ENCODE results near the gene TANGO6. TPM values are rescaled to one million over a fixed set of nuclear protein-coding genes. Genes with fewer than 3 reads are reported as not detected.

TANGO6 gene
- total RNA-seq, 2 donors from 2014 or later, result 9.6 to 22.7 TPM

- ATAC-seq, result no peak
- Histone ChIP-seq H3K27ac (peak overlapping the region in 3 of 4 donors; percentile 43 to 77 (median 71)), H3K4me3 (peak overlapping the region; percentile 67 to 81), H3K27me3 (no peaks in the 10 kb centered on the region), H3K9me3 (no peaks in the 10 kb centered on the region), H3K4me1 (peaks cover 8% of the 10 kb centered on the region), H3K36me3 (replicated peaks in 1 of 2; ENCODE audit: insufficient read depth in 1 of 2, low read depth in 2 of 2) (no peaks in the 10 kb centered on the region)
- intact Hi-C loops (cut with DNase I), result loop anchor here (10.0 kb wide), 1 partner anchor 281 kb away; no protein-coding TSS in a partner anchor
- no peak for TF ChIP-seq POLR2A (IDR thresholded peaks at IDR 0.05)
- TF ChIP-seq CTCF (IDR thresholded peaks at IDR 0.05), result no peak
- 5 to 8% methylated on average over 6 of the region's 6 CpGs for WGBS, 2 donors
- no peak for DNase-seq
These were observed 857 bp downstream of the TANGO6 start for GRCh38 chr16:68844211-68844564.

DNA sequence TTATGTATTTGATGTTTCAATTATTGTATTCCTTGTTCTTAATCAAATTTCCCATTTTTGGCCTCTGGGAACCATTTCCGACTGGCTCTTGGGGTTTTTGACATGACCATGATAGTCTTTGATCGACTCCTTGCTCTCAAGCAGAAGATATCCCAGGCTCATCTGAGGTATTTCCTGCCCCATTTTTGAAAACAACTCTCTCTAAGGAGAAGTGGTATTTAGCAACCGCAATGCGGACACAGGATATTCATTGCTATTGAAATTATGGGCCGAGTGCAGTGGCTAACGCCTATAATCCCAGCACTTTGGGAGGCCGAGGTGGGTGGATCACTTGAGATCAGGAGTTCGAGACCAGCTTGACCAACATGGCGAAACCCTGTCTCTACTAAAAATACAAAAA, 5.5 kb downstream of the TANGO6 start:
- no peak for TF ChIP-seq POLR2A (IDR thresholded peaks at IDR 0.05)
- no peak for TF ChIP-seq CTCF (IDR thresholded peaks at IDR 0.05)
- Histone ChIP-seq H3K9me3 (no peaks in the 10 kb centered on the region), H3K4me1 (peaks cover 8% of the 10 kb centered on the region), H3K4me3 (no peak overlapping the region), H3K36me3 (replicated peaks in 1 of 2; ENCODE audit: insufficient read depth in 1 of 2, low read depth in 2 of 2) (no peaks in the 10 kb centered on the region), H3K27ac (no peak overlapping the region), H3K27me3 (no peaks in the 10 kb centered on the region)
- no peak for DNase-seq
- WGBS, 2 donors, result 86 to 93% methylated on average over 9 of the region's 9 CpGs
- intact Hi-C loops (cut with DNase I), result loop anchor here (10.0 kb wide), 1 partner anchor 276 kb away; no protein-coding TSS in a partner anchor
- ATAC-seq, result no peak

DNA sequence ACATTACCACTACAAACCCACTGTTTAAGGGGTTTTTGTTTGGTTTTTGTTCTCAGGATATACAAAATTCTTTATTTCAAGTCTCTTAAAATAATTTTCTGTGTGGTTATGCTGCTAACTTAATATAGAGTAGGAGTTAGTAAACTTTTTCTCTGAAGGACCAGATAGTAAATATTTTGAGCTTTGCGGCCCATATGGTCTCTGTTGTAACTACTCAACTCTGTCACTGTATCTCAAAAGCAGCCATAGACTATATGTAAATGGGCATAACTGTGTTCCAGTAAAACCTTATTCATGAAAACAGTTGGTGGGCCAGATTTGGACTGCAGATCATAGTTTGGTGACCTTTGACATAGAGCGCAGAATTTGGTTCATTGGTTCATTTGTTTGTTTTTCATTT, 7.2 kb downstream of the TANGO6 start:
- H3K4me1 ChIP-seq, result no peaks in the 10 kb centered on the region
- no peaks in the 10 kb centered on the region for H3K36me3 ChIP-seq (replicated peaks in 1 of 2; ENCODE audit: insufficient read depth in 1 of 2, low read depth in 2 of 2)
- ATAC-seq, result no peak
- DNase-seq, result no peak
- intact Hi-C loops (cut with DNase I), result no loop called here
- no peaks in the 10 kb centered on the region for H3K27me3 ChIP-seq
- TF ChIP-seq POLR2A (IDR thresholded peaks at IDR 0.05) (no peak), CTCF (IDR thresholded peaks at IDR 0.05) (no peak)
- no peak overlapping the region for H3K4me3 ChIP-seq
- WGBS, 2 donors, result 96 to 98% methylated on average over 2 of the region's 2 CpGs
- no peaks in the 10 kb centered on the region for H3K9me3 ChIP-seq
- no peak overlapping the region for H3K27ac ChIP-seq

- Histone ChIP-seq H3K27ac (no peak overlapping the region), H3K36me3 (replicated peaks in 1 of 2; ENCODE audit: insufficient read depth in 1 of 2, low read depth in 2 of 2) (no peaks in the 10 kb centered on the region), H3K27me3 (no peaks in the 10 kb centered on the region), H3K9me3 (no peaks in the 10 kb centered on the region), H3K4me3 (no peak overlapping the region), H3K4me1 (no peaks in the 10 kb centered on the region)
- no peak for DNase-seq
- ATAC-seq, result no peak
- WGBS, 2 donors, result 72 to 85% methylated on average over 2 of the region's 2 CpGs
- no peak for TF ChIP-seq CTCF (IDR thresholded peaks at IDR 0.05)
- TF ChIP-seq POLR2A (IDR thresholded peaks at IDR 0.05), result no peak
- intact Hi-C loops (cut with DNase I), result no loop called here
These were observed 8.3 kb downstream of the TANGO6 start for GRCh38 chr16:68851601-68852000.

GRCh38 chr16:68857479-68857878, 14.1 kb downstream of the TANGO6 start:
- Histone ChIP-seq H3K9me3 (no peaks in the 10 kb centered on the region), H3K27me3 (no peaks in the 10 kb centered on the region), H3K36me3 (replicated peaks in 1 of 2; ENCODE audit: insufficient read depth in 1 of 2, low read depth in 2 of 2) (peaks cover 0 to 2% of the 10 kb centered on the region in 2 donors), H3K4me3 (no peak overlapping the region), H3K27ac (no peak overlapping the region), H3K4me1 (no peaks in the 10 kb centered on the region)
- WGBS, 2 donors, result 95 to 97% methylated on average over 1 of the region's 1 CpG
- no peak for ATAC-seq
- no peak for DNase-seq
- intact Hi-C loops (cut with DNase I), result no loop called here
- TF ChIP-seq POLR2A (IDR thresholded peaks at IDR 0.05), result no peak
- TF ChIP-seq CTCF (IDR thresholded peaks at IDR 0.05), result no peak

Data from body of pancreas (tissue), 4 donors.